ENCODE data around the gene RAX. TPM values are rescaled to one million over a fixed set of nuclear protein-coding genes. Genes with fewer than 3 reads are reported as not detected.

The RAX gene
- total RNA-seq, 2 donors from 2014 or later: 0.23 to 0.40 TPM

DNA sequence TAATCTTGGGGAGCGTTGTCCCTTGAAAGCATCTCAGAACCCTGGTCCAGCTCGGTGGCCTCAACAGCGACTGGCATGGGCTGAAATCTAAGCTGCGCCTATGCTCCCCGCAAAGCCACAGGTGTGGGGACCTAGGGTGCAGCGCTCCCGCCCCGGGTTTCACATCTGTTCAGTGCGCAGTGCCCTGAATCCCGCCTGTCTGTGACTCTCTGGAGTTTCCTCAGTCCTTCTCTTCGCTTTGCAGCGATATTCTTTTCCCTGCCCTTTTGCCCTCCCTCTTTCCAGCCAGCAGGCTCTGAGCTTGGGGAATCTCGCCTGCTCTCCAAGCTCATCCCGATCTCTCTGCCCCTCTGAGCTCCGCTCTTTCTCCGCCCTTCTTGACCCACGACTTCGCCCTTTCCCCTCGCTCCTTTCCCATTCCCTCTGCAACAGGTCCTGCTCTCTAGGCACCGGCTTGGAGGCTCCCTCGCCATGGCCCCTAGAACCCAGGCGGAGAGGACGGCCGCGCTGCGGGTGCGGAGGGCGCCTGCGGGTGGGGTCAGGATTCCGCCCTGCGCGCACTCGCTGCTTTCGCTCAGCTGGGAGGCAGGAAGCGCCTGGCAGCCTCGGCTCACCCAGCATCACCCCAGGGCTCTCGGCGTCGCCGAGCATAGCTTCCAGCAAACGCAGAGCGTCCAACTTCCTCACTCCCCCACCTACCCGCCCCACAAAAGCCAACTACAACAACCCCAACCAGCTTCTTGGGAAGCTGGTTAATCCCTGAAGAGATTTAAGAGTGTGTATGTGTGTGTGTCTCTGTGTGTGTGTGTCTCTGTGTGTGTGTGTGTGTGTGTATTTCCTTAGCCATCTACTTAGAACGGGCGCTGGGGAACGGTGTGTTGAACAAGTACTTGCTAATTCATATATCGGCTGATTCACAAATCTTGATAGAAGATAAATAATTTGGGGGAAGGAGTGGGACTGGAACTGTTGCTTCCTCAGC, 52.2 kb downstream of the RAX start:
- H3K4me3 ChIP-seq: no peak overlapping the region
- H3K27ac ChIP-seq: no peak overlapping the region
- DNase-seq (ENCODE audit: low spot score): no peak
- peaks cover 8% of the 10 kb centered on the region for H3K4me1 ChIP-seq (replicated peaks)
- intact Hi-C loops (cut with DNase I): no loop called here
- TF ChIP-seq CTCF (IDR thresholded peaks at IDR 0.05) (no peak), POLR2AphosphoS5 (IDR thresholded peaks at IDR 0.05) (no peak)
- WGBS: 4% methylated on average over 47 of the region's 47 CpGs
- H3K27me3 ChIP-seq (replicated peaks; ENCODE audit: insufficient read depth): peaks cover 10% of the 10 kb centered on the region
- no peaks in the 10 kb centered on the region for H3K36me3 ChIP-seq
- H3K9me3 ChIP-seq: no peaks in the 10 kb centered on the region

DNA sequence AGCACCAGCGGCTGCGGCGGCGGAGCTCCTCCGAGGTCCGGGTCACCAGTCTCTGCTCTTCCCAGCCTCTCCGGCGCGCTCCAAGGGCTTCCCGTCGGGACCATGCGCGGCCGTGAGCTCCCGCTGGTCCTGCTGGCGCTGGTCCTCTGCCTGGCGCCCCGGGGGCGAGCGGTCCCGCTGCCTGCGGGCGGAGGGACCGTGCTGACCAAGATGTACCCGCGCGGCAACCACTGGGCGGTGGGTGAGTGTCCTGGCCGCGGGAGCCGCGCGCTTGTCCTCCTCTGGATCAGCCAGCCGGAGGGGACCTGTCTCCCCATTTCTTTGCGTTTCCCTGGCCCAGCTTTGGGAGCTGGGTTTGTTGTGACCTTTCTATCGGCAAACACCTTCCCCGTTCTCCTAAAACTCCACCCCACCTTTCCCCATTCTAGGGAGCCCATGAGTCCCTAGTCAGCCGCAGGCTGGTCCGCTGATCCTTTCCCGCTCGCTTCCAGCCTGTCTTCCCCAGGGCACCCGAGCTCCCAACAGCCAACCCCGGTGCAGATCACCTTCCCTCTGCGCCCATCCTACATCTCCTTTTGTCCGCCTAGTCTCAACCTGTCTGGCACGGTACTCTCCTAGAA, 53.0 kb downstream of the RAX start:
- 3% methylated on average over 31 of the region's 46 CpGs for WGBS
- Histone ChIP-seq H3K36me3 (no peaks in the 10 kb centered on the region), H3K27me3 (replicated peaks; ENCODE audit: insufficient read depth) (peaks cover 10% of the 10 kb centered on the region), H3K4me1 (replicated peaks) (peaks cover 8% of the 10 kb centered on the region), H3K4me3 (peak overlapping the region in 1 of 2 donors; percentile 13), H3K9me3 (no peaks in the 10 kb centered on the region), H3K27ac (no peak overlapping the region)
- no peak for DNase-seq (ENCODE audit: low spot score)
- TF ChIP-seq POLR2AphosphoS5 (IDR thresholded peaks at IDR 0.05) (no peak), CTCF (IDR thresholded peaks at IDR 0.05) (no peak), POLR2A (IDR thresholded peaks at IDR 0.05) (no peak)
- intact Hi-C loops (cut with DNase I): no loop called here

- H3K36me3 ChIP-seq: no peaks in the 10 kb centered on the region
- WGBS: 2% methylated on average over 29 of the region's 29 CpGs
- H3K4me1 ChIP-seq (replicated peaks): peaks cover 8% of the 10 kb centered on the region
- DNase-seq (ENCODE audit: low spot score): no peak
- H3K27me3 ChIP-seq (replicated peaks; ENCODE audit: insufficient read depth): peaks cover 10% of the 10 kb centered on the region
- H3K4me3 ChIP-seq: peak within 1 kb of the TSS in 1 of 2 donors; percentile 13
- no peaks in the 10 kb centered on the region for H3K9me3 ChIP-seq
- intact Hi-C loops (cut with DNase I): no loop called here
- no peak within 1 kb of the TSS for H3K27ac ChIP-seq
- no peak for TF ChIP-seq CTCF (IDR thresholded peaks at IDR 0.05)
- TF ChIP-seq POLR2AphosphoS5 (IDR thresholded peaks at IDR 0.05): no peak
- no peak for TF ChIP-seq POLR2A (IDR thresholded peaks at IDR 0.05)
These were observed 53.5 kb downstream of the RAX start, which contains the start of gene GRP for GRCh38 chr18:59219672-59220163. Gene GRP (plus strand): TSS chr18:59220158. CDS start chr18:59220266, 108 bp downstream.

- TF ChIP-seq POLR2A (IDR thresholded peaks at IDR 0.05) (no peak), CTCF (IDR thresholded peaks at IDR 0.05) (no peak), POLR2AphosphoS5 (IDR thresholded peaks at IDR 0.05) (no peak)
These were observed 55.2 kb downstream of the RAX start for GRCh38 chr18:59218018-59218417.

More at GRCh38 chr18:59218018-59218417, 55.2 kb downstream of the RAX start:
- no peaks in the 10 kb centered on the region for H3K9me3 ChIP-seq
- peaks cover 10% of the 10 kb centered on the region for H3K27me3 ChIP-seq (replicated peaks; ENCODE audit: insufficient read depth)
- no peak overlapping the region for H3K4me3 ChIP-seq
- no peak overlapping the region for H3K27ac ChIP-seq
- WGBS: 74% methylated on average over 6 of the region's 6 CpGs
- DNase-seq (ENCODE audit: low spot score): no peak
- intact Hi-C loops (cut with DNase I): no loop called here
- H3K4me1 ChIP-seq (replicated peaks): peaks cover 8% of the 10 kb centered on the region
- no peaks in the 10 kb centered on the region for H3K36me3 ChIP-seq

Other genes with a start within 250 kb of the RAX start
- 100 to 1,000 TPM in 1 of 2 donors, 10 to 100 TPM in 1; 76.6 to 711 TPM for gene SEC11C, start 133.6 kb downstream of the RAX start, total RNA-seq
- 1 to 10 TPM in 1 of 2 donors, not detected in 1; 1.4 TPM for gene GRP, start 53.3 kb downstream of the RAX start, total RNA-seq
- not detected for gene CPLX4, start 45.2 kb upstream of the RAX start, total RNA-seq
- gene LMAN1, start 85.8 kb upstream of the RAX start, total RNA-seq: 100 to 1,000 TPM in 1 of 2 donors, 10 to 100 TPM in 1; 91.0 to 112 TPM